T-helper 2 cell (primary cell): ENCODE data around the gene LAMTOR3.
A peak's percentile ranks its signal among the peaks of the same experiment; 100 is the strongest.

Experiments used
- DNase-seq, 5 experiments: peaks; one replicate each; pipeline versions ENCODE4 v3.0.0 to v3.0.0-alpha.2; 2012 to 2022

LAMTOR3 gene

DNA sequence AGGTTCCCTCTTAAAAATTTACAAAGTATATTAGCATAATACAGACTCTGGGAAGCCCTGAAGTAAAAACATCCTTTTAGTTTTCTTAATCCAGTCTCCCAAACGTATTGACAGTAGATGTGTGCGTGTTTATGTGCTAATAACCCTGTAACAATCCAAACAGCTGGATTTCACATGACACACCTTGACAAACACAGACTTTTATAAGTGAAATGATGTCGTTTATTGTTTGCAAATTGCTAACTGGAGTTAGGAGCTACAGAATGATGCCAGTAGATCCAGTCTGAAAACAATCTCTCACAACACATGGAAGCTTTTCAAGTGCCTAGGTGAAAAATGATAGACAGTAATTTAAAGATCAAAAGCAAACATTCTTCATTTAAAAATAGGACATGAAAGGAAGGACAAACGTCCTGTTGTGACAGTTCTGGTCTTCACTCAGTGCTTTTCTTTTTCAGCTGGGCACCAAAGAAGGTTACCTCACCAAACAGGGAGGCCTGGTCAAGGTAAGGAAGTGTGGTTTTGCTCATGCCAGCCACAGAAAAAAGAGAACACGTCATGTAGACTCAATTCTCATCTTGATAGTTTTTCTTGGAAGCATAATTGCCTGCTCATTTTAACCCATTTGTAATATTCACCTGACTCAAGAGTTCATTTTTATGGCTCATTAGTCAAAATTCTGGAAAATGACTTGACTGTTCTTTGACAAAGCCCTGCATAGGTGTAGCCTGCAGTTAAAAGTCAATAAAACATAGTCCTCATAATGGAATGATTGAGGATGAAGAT is 32.9 kb downstream of the LAMTOR3 start:
- DNase-seq, result peak in 1 of 5 experiments; percentile 74

DNA sequence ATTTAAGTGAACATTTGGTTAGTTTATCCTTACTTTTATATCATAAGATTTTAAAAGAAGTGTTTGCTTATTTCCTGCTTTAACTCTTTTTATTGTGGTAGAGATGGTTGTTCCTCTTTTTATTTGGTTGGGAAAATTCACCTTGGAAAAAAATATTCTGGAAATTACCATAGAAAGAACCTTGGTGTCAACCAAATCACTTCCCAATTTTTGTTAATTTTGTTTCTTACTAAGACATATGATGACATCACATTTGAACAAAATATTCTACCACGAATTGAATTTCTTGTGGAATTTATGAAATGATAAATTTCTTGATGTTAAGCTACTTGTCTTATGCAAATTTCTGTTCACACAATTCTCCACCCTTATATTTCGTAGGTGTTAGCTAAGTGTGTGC is 33.7 kb downstream of the LAMTOR3 start:
- no peak for DNase-seq

DNA sequence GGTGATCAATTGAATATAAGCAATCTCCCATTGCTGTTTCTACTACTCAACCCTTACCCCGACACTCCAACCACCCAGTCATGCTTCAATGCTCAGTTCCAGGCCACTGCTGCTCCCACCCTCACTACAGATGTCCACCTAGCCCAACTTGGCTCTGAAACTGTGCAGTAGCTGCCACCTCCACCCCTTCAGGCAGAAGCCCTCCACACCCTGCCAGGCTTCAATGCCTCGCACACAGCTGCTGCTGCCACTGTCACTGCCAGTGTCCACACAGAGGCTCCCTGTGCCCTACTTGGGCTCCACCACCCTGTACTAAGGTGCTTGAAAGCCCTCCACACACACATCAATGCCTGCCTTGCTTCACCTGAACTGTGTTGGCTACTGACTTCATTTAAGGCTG is 34.6 kb downstream of the LAMTOR3 start:
- DNase-seq, result no peak

GRCh38 chr4:99857307-99857706 is 36.9 kb downstream of the LAMTOR3 start:
- no peak for DNase-seq

GRCh38 chr4:99856166-99856565 is 38.1 kb downstream of the LAMTOR3 start:
- DNase-seq, result peak in 1 of 5 experiments; percentile 58

DNA sequence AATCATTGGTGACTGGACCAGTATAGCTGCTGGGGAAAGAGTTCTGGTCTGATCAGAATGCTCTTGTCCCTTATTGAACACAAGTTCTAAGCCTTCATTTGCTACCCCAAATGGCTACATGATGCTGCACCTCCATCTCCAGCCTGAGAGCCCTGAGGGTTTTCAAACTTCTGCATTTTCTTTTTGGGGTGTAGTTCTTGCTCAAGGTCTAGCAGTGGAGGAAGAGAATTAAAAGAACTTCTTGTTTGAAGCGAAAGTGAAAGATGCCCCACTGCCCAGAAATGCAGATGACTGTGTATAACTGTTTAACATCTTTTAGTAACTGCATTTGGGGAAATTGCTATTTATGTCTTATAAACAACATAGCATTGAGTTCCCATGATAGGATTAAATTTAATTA is 38.5 kb downstream of the LAMTOR3 start:
- peak in 1 of 5 experiments; percentile 72 for DNase-seq

DNA sequence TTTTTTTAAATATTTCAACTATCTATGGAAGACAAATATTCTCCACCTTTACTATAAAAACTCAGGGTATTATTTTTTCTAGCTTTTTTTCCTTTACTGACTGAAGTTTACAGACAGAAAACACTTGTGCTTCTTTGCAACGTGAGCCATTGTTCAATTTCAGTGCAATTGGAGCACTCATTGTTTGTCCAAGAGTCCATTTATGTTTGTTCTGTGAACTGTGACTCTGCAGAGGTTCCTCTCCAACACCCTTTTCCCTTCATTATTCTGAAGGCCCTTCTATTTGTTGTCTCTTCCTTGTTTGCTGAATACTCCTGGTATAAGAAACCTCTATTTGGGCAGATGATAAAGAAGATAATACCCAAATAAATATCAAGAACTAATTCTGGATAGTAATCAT is 40.2 kb downstream of the LAMTOR3 start:
- DNase-seq, result no peak

- no peak for DNase-seq
Observed at GRCh38 chr4:99853190-99853589, 41.0 kb downstream of the LAMTOR3 start.

DNA sequence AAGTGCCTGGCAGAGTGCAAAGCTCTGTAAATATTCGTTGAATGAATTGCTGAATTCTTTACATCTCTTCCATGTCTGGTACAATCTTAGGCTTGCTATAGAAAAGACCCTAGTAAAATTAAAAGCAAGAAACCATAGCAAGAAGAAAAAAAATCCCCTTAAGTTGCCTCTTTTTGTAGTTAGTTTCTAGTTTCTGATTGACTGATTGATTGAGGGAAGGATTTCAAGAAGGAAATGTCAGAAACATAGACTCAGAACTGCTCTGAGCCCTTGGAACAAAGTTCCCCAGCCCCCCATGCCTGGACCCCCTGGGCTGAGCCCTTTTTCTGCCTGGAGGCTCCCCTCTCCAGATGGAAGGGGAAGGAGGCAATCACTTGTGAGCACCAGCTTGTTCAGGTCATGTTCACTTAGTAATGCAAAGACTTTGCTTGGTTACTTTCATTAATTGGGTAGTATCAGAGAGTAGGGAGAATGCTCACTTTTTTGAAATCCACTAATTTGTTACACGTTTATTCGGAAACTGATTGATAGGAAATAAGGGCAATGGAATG is 42.0 kb downstream of the LAMTOR3 start:
- DNase-seq, result peak in 1 of 5 experiments; percentile 38

- DNase-seq, result peak in 1 of 5 experiments; percentile 86
Observed at GRCh38 chr4:99848591-99849001, 45.6 kb downstream of the LAMTOR3 start.

DNA sequence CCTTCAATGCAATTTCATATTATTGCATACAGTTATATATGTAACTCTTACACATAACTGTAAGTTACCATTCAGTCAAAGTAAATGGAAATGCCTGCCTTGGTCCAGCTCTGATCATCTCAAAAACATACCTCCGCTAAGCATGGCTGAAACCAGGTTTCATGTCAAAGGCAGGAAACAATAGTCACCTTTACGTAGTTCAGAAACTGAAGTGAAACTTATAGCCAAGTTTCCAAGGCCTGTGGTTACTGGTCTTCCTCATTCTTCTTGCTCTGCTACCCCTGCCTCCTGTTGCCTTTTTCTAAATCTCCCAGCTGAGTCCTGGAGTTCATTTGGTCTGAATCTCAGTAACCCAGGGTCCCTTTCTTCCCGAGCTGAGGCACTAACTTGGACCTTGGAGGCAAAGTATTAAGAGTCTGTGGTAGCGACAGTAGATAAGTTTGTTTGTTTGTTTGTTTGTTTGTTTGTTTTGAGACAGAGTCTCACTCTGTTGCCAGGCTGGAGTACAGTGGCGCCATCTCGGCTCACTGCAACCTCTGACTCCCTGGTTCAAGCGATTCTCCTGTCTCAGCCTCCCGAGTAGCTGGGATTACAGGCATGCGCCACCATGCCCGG is 46.8 kb downstream of the LAMTOR3 start:
- DNase-seq, result peak in 1 of 5 experiments; percentile 79

GRCh38 chr4:99846891-99847290 is 47.3 kb downstream of the LAMTOR3 start:
- no peak for DNase-seq

DNA sequence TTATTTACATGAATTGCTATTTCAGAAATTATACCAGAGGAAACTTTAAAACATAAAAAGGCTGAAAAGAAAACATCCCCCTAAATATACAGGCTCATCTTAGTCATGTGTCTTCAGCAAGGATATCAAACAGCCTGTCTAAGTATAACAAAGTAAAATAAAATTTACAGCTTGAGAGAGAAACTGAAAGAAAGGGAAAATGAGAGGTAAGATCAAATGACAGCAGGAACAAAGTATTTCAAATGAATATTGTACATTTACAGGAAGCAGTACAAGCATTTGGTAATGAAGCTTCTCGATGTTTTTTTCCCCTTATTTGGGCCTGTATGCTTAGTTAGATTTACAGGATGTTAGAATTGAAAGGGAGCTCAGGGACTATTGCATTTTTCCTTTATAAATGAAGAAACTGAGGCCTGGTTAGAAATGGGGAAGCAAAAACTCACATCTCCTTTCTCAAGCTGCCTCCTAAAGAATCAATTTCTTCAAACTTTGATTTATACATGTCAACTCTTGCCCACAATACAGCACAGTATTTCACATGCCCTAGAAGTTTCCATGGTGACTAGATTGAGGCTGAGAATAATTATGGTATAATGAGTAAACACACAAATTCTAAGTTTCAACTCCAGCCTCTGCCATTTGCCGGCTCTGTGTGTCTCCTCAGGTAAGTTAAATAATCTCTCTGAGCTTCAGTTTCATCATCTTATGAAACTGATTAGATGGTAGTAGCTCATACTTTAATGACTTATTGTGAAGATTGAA is 48.3 kb downstream of the LAMTOR3 start:
- DNase-seq, result peak in 1 of 5 experiments; percentile 50

DNA sequence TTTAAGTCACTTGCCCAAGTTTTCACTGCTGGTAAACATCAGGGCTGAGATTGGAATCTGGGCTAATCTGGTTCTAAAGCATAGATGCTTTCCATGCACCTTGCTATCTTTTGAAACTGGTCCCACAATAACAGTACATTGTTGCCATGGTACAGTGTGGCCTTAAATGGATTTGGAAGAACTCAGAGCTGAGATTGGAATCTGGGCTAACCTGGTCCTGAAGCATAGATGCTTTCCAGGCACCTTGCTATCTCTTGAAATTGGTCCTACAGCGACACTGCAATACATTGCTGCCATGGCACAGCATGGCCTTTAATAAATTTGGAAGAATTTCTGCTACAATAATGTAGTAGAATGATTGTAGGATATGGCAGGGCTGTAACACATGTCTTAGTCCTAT is 49.0 kb downstream of the LAMTOR3 start:
- no peak for DNase-seq

- no peak for DNase-seq
Observed at GRCh38 chr4:99844048-99844447, 50.2 kb downstream of the LAMTOR3 start.

GRCh38 chr4:99843413-99843812 is 50.8 kb downstream of the LAMTOR3 start:
- no peak for DNase-seq

- no peak for DNase-seq
Observed at GRCh38 chr4:99841129-99841528, 53.1 kb downstream of the LAMTOR3 start.

- DNase-seq, result no peak
Observed at GRCh38 chr4:99838927-99839326, 55.3 kb downstream of the LAMTOR3 start.

DNA sequence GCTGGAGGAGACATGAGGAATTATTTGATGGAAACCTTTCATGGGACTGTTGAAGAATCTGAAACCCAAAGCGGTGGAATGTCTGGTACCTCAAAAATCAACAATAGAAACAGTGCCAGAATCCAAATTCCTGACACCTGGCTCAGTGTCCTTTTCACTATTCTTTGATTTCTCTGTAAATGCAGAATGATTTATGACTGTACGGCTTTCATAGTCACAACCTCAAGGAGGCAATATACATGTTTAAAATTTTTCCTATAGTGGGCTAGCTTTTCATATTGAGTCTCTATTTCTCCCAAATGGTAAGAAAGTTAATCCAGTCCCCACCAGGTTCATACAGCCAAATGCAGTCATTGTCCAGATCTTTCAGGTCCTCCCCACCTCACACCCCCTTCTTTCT is 58.3 kb downstream of the LAMTOR3 start:
- no peak for DNase-seq

GRCh38 chr4:99834569-99834968 is 59.7 kb downstream of the LAMTOR3 start:
- DNase-seq, result no peak

- DNase-seq, result no peak
Observed at GRCh38 chr4:99833756-99834155, 60.5 kb downstream of the LAMTOR3 start.

GRCh38 chr4:99832758-99833157 is 61.5 kb downstream of the LAMTOR3 start:
- no peak for DNase-seq

- no peak for DNase-seq
Observed at GRCh38 chr4:99832321-99832720, 61.9 kb downstream of the LAMTOR3 start.
